OCI-LY3 (cell line): Measurements from ENCODE around the gene SMYD4.

ENCODE experiments used
- EZH2phosphoT487 ChIP-seq: fragments of 200-600 bp; shearing (Covaris generic); IDR thresholded peaks from 2 replicates; pipeline ENCODE4 v1.6.1; 2018; ENCODE audit warnings: antibody characterized with exemption, mixed run types, low read depth
- TF ChIP-seq, protein P1 (sequence below): fragments of 200-600, 300-600 bp; sonication (generic); IDR thresholded peaks from 2 replicates; pipeline ENCODE4 v1.5.1; 2014; ENCODE audit warnings: antibody characterized with exemption, low read length, low read depth

DNA sequence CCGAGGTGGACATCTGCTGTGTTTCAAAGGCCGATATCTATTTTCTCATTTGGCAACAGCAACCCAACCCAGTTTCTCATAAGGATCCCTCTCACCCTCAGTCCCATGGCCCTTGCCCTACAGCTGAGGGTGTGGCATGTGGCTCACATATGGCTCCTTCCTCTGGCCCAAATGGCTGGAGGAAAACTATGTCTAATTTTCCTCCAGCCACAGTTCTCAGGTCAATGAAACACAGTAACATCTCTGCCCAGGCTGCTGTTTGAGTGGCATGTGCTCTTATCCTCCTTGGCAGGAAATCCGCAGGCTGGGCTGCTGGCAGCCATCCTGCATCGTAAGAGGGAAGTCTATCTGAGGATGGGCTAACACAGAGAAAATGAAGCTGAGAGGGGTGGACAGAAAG lies 43.8 kb downstream of the SMYD4 start:
- TF ChIP-seq, protein P1, sequence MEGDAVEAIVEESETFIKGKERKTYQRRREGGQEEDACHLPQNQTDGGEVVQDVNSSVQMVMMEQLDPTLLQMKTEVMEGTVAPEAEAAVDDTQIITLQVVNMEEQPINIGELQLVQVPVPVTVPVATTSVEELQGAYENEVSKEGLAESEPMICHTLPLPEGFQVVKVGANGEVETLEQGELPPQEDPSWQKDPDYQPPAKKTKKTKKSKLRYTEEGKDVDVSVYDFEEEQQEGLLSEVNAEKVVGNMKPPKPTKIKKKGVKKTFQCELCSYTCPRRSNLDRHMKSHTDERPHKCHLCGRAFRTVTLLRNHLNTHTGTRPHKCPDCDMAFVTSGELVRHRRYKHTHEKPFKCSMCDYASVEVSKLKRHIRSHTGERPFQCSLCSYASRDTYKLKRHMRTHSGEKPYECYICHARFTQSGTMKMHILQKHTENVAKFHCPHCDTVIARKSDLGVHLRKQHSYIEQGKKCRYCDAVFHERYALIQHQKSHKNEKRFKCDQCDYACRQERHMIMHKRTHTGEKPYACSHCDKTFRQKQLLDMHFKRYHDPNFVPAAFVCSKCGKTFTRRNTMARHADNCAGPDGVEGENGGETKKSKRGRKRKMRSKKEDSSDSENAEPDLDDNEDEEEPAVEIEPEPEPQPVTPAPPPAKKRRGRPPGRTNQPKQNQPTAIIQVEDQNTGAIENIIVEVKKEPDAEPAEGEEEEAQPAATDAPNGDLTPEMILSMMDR: no peak
- TF ChIP-seq EZH2phosphoT487: no peak
